ENCODE data around the gene TRIP11.

DNA sequence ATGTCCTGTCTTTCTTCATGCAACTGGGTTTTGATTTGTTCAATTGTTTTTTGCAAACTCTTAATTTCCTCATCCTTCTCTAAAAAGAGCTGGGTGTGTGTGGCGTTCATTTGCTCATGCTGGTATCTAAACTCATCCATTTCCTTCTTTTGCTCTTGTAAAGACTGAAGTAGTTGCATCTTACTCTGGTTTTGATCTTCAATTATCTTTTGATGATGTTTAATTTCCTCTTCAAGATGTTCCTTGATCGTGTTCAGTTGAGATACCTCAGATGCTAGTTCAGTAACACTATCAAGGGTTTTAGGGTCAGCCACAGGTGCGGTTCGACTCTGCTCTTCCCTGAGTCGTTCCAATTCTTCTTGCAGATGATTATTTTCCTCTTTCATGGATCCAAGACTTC is 34.8 kb downstream of the TRIP11 start:
- TF ChIP-seq YY1 (IDR thresholded peaks at IDR 0.05; ENCODE audit: insufficient read depth, insufficient read length) (no peak), ZNF274 (IDR thresholded peaks at IDR 0.05; ENCODE audit: low read depth, low read length) (no peak)
